ENCODE data around the gene KRT36. TPM values are rescaled to one million over a fixed set of nuclear protein-coding genes. Genes with fewer than 3 reads are reported as not detected.
A peak's percentile ranks its signal among the peaks of the same experiment; 100 is the strongest.

The KRT36 gene
- total RNA-seq, 1 experiment from 2014 or later: not detected

- DNase-seq: no peak
- no peaks in the 10 kb centered on the region for H3K9me3 ChIP-seq (ENCODE audit: low read length)
- peaks cover 56% of the 10 kb centered on the region for H3K4me1 ChIP-seq (ENCODE audit: insufficient read depth, low read length)
- ChIA-PET CTCF (interaction anchor here (0.6 to 3.5 kb wide), 2 partner anchors 21 to 136 kb away, joined by 3 to 22 read pairs; no protein-coding TSS in a partner anchor), POLR2A (ENCODE audit: unreplicated experiment) (interaction anchor here (0.6 to 1.6 kb wide), 4 partner anchors 21 to 1202 kb away, joined by 3 to 23 read pairs (median 4); no protein-coding TSS in a partner anchor)
- peak overlapping the region; percentile 94 for H3K4me2 ChIP-seq (ENCODE audit: low read length)
- H3K9ac ChIP-seq (ENCODE audit: low read length): peak overlapping the region; percentile 97
- H3F3A ChIP-seq (ENCODE audit: low read length, unreplicated experiment): peaks cover 24% of the 10 kb centered on the region
- H2AFZ ChIP-seq (ENCODE audit: low read length): no peak overlapping the region
- peak overlapping the region; percentile 97 for H3K27ac ChIP-seq (ENCODE audit: low read length)
- intact Hi-C loops (cut with micrococcal nuclease): loop anchor here (10.0 kb wide), 1 partner anchor 123 kb away; no protein-coding TSS in a partner anchor
- no peaks in the 10 kb centered on the region for H3K9me2 ChIP-seq (replicated peaks; ENCODE audit: low read length)
- no peak for ATAC-seq
- TF ChIP-seq CTCF (conservative IDR thresholded peaks at IDR 0.05; ENCODE audit: low read depth, low read length): no peak
- no peak for TF ChIP-seq EZH2phosphoT487 (IDR thresholded peaks at IDR 0.05; ENCODE audit: borderline replicate concordance, low read length)
- H3K4me3 ChIP-seq (ENCODE audit: low read length): peak overlapping the region; percentile 90
- peaks cover 48% of the 10 kb centered on the region for H3K79me2 ChIP-seq (ENCODE audit: low read length)
- peaks cover 17% of the 10 kb centered on the region for H4K20me1 ChIP-seq (ENCODE audit: low read length)
- H3K36me3 ChIP-seq (ENCODE audit: low read depth, low read length): peaks cover 27% of the 10 kb centered on the region
- no peaks in the 10 kb centered on the region for H3K27me3 ChIP-seq (ENCODE audit: low read length)
- BruUV-seq (replicated peaks): TSS peak; percentile 46
These were observed 37.6 kb upstream of the KRT36 start for GRCh38 chr17:41527063-41528023.

GRCh38 chr17:41524261-41524660 is 34.6 kb upstream of the KRT36 start:
- no peaks in the 10 kb centered on the region for H3K27me3 ChIP-seq (ENCODE audit: low read length)
- no peaks in the 10 kb centered on the region for H3K9me3 ChIP-seq (ENCODE audit: low read length)
- TF ChIP-seq EZH2phosphoT487 (IDR thresholded peaks at IDR 0.05; ENCODE audit: borderline replicate concordance, low read length): no peak
- no peak for TF ChIP-seq CTCF (conservative IDR thresholded peaks at IDR 0.05; ENCODE audit: low read depth, low read length)
- TF ChIP-seq EZH2 (IDR thresholded peaks at IDR 0.05; ENCODE audit: low read length, unreplicated experiment): no peak
- H4K20me1 ChIP-seq (ENCODE audit: low read length): peaks cover 17% of the 10 kb centered on the region
- H3K36me3 ChIP-seq (ENCODE audit: low read depth, low read length): peaks cover 27% of the 10 kb centered on the region
- H3K9me2 ChIP-seq (replicated peaks; ENCODE audit: low read length): no peaks in the 10 kb centered on the region
- ChIA-PET CTCF (interaction anchor here (0.6 kb wide), 1 partner anchor 107 kb away, joined by 3 read pairs; no protein-coding TSS in a partner anchor), POLR2A (ENCODE audit: unreplicated experiment) (no interaction called here)
- H3K79me2 ChIP-seq (ENCODE audit: low read length): peaks cover 44% of the 10 kb centered on the region
- no peak overlapping the region for H3K9ac ChIP-seq (ENCODE audit: low read length)
- DNase-seq (no peak), ATAC-seq (no peak)
- H3K4me1 ChIP-seq (ENCODE audit: insufficient read depth, low read length): peaks cover 66% of the 10 kb centered on the region
- H3K4me3 ChIP-seq (ENCODE audit: low read length): peak overlapping the region; percentile 13; the same call in 1 of the 2 replicates
- H2AFZ ChIP-seq (ENCODE audit: low read length): no peak overlapping the region
- no TSS peak for BruUV-seq (replicated peaks)
- peak overlapping the region; percentile 94 for H3K4me2 ChIP-seq (ENCODE audit: low read length)
- H3K27ac ChIP-seq (ENCODE audit: low read length): peak overlapping the region; percentile 97
- H3F3A ChIP-seq (ENCODE audit: low read length, unreplicated experiment): peaks cover 18% of the 10 kb centered on the region
- intact Hi-C loops (cut with micrococcal nuclease): loop anchor here (10.0 kb wide), 1 partner anchor 119 kb away; no protein-coding TSS in a partner anchor
